Osteoblast (primary cell): ENCODE results near the gene TPSB2. TPM values are rescaled to one million over a fixed set of nuclear protein-coding genes. Genes with fewer than 3 reads are reported as not detected.

ENCODE experiments used
- DNase-seq: peaks from one replicate; pipeline ENCODE4 v3.0.0; 2011; ENCODE audit warnings: low spot score, mixed read lengths; ENCODE audit not compliant: insufficient read length; ENCODE audit errors: missing footprints
- H2AFZ ChIP-seq: 2 replicates; pipeline ENCODE4 v1.6.0; 2011; ENCODE audit warnings: mild to moderate bottlenecking, low read length
- H3K27ac ChIP-seq: 2 replicates; pipeline ENCODE4 v1.5.1; 2011; ENCODE audit warnings: mild to moderate bottlenecking, low read depth, low read length, moderate library complexity
- H3K27me3 ChIP-seq: 2 replicates; pipeline ENCODE4 v1.6.0; 2012; ENCODE audit warnings: mild to moderate bottlenecking, control low read depth, inconsistent platforms, low read length, moderate library complexity; ENCODE audit not compliant: insufficient read depth
- H3K36me3 ChIP-seq: 2 replicates; pipeline ENCODE4 v1.5.1; 2011; ENCODE audit warnings: mild to moderate bottlenecking, low read length, control low read depth, moderate library complexity; ENCODE audit not compliant: insufficient read depth
- H3K4me1 ChIP-seq: 2 replicates; pipeline ENCODE4 v1.5.1; 2011; ENCODE audit warnings: mild to moderate bottlenecking, low read length, control low read depth, moderate library complexity; ENCODE audit not compliant: insufficient read depth
- H3K4me2 ChIP-seq: 2 replicates; pipeline ENCODE4 v1.6.0; 2011; ENCODE audit warnings: mild to moderate bottlenecking, low read length; ENCODE audit not compliant: insufficient read depth
- H3K4me3 ChIP-seq: fragments of 200-600 bp; sonication (generic); 3 replicates; pipeline ENCODE4 v1.5.1; 2012; ENCODE audit warnings: mild to moderate bottlenecking, low read length, inconsistent platforms; ENCODE audit not compliant: insufficient read depth
- H3K79me2 ChIP-seq: 2 replicates; pipeline ENCODE4 v1.6.0; 2012; ENCODE audit warnings: mild to moderate bottlenecking, low read length, control low read depth, inconsistent platforms; ENCODE audit not compliant: insufficient read depth
- H3K9me3 ChIP-seq: 2 replicates; pipeline ENCODE4 v1.5.1; 2011; ENCODE audit warnings: low read depth, low read length, control low read depth
- H4K20me1 ChIP-seq: 2 replicates; pipeline ENCODE4 v1.6.0; 2012; ENCODE audit warnings: mild to moderate bottlenecking, low read length, control low read depth; ENCODE audit not compliant: insufficient read depth
- CTCF ChIP-seq: IDR thresholded peaks from 2 replicates; pipeline ENCODE4 v1.5.1; 2011; ENCODE audit warnings: mild to moderate bottlenecking, low read depth, low read length, moderate library complexity; ENCODE audit errors: extremely low read depth
- total RNA-seq: library from RNA; depleted of rRNA; stranded (reverse); fragments of >200 nt; gene quantifications from 2 replicates; pipeline ENCODE4 v1.2.3, GENCODE V29; 2012

The TPSB2 gene
- total RNA-seq, 1 donor = not detected

DNA sequence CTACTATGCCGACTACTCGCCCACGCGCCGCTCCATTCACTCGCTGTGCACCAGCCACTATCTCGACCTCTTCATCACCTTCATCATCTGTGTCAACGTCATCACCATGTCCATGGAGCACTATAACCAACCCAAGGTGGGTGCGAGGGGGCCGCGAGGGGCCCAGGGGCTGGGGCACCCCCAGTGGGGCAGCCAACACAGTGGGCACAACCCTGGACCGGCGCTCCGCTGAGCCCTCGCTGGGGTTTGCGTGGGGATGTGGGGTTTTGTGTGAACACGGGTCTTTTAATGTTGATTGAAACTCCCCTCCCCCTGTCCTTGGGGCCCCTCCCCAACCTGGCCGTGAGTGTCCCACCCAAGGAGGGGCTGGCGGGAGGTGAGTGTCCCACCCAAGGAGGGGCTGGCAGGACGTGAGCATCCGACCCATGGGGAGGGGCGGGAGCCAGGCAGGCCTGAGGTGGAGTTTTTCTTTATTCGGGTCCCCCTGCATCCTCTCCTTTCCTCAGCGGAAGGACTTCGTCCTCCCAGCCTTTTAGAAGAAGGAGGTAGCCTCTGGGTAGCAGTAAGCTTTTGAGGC is 16.1 kb downstream of the TPSB2 start:
- TF ChIP-seq CTCF = no peak
- no peak overlapping the region for H2AFZ ChIP-seq
- DNase-seq = no peak
- H4K20me1 ChIP-seq = no peaks in the 10 kb centered on the region
- no peaks in the 10 kb centered on the region for H3K9me3 ChIP-seq
- no peaks in the 10 kb centered on the region for H3K4me1 ChIP-seq
- H3K27ac ChIP-seq = no peak overlapping the region
- no peaks in the 10 kb centered on the region for H3K27me3 ChIP-seq
- no peaks in the 10 kb centered on the region for H3K36me3 ChIP-seq
- no peak overlapping the region for H3K4me3 ChIP-seq
- no peaks in the 10 kb centered on the region for H3K79me2 ChIP-seq
- no peak overlapping the region for H3K4me2 ChIP-seq

GRCh38 chr16:1213231-1213630 is 16.8 kb downstream of the TPSB2 start:
- Histone ChIP-seq H3K36me3 (no peaks in the 10 kb centered on the region), H4K20me1 (no peaks in the 10 kb centered on the region), H2AFZ (no peak overlapping the region), H3K27ac (no peak overlapping the region), H3K4me2 (no peak overlapping the region), H3K79me2 (no peaks in the 10 kb centered on the region), H3K4me3 (no peak overlapping the region), H3K4me1 (no peaks in the 10 kb centered on the region), H3K9me3 (no peaks in the 10 kb centered on the region), H3K27me3 (no peaks in the 10 kb centered on the region)
- TF ChIP-seq CTCF = no peak
- no peak for DNase-seq

- H3K27me3 ChIP-seq = no peaks in the 10 kb centered on the region
- no peaks in the 10 kb centered on the region for H4K20me1 ChIP-seq
- no peaks in the 10 kb centered on the region for H3K79me2 ChIP-seq
- no peak overlapping the region for H2AFZ ChIP-seq
- no peak for TF ChIP-seq CTCF
- no peaks in the 10 kb centered on the region for H3K9me3 ChIP-seq
- H3K4me1 ChIP-seq = no peaks in the 10 kb centered on the region
- no peak overlapping the region for H3K4me2 ChIP-seq
- H3K4me3 ChIP-seq = no peak overlapping the region
- DNase-seq = no peak
- H3K36me3 ChIP-seq = no peaks in the 10 kb centered on the region
- H3K27ac ChIP-seq = no peak overlapping the region
These were observed 17.3 kb downstream of the TPSB2 start for GRCh38 chr16:1212616-1213194.

GRCh38 chr16:1211451-1212268 is 18.3 kb downstream of the TPSB2 start:
- H4K20me1 ChIP-seq = no peaks in the 10 kb centered on the region
- H3K27me3 ChIP-seq = no peaks in the 10 kb centered on the region

More at GRCh38 chr16:1211451-1212268, 18.3 kb downstream of the TPSB2 start:
- H2AFZ ChIP-seq = no peak overlapping the region
- no peak overlapping the region for H3K4me3 ChIP-seq
- H3K79me2 ChIP-seq = no peaks in the 10 kb centered on the region
- H3K4me2 ChIP-seq = no peak overlapping the region
- no peaks in the 10 kb centered on the region for H3K36me3 ChIP-seq
- TF ChIP-seq CTCF = no peak
- H3K4me1 ChIP-seq = no peaks in the 10 kb centered on the region
- no peaks in the 10 kb centered on the region for H3K9me3 ChIP-seq
- H3K27ac ChIP-seq = no peak overlapping the region
- no peak for DNase-seq
